Activated effector memory CD4-positive, alpha-beta T cell treated with anti-CD3 and anti-CD28 coated beads, Interleukin-2, amount 50 U/mL, for 16 hours (primary cell): Measurements from ENCODE around the gene GPR162.

Experiments
- DNase-seq: peaks from one replicate; pipeline ENCODE4 v3.0.0-alpha.2; 2020

Gene GPR162

DNA sequence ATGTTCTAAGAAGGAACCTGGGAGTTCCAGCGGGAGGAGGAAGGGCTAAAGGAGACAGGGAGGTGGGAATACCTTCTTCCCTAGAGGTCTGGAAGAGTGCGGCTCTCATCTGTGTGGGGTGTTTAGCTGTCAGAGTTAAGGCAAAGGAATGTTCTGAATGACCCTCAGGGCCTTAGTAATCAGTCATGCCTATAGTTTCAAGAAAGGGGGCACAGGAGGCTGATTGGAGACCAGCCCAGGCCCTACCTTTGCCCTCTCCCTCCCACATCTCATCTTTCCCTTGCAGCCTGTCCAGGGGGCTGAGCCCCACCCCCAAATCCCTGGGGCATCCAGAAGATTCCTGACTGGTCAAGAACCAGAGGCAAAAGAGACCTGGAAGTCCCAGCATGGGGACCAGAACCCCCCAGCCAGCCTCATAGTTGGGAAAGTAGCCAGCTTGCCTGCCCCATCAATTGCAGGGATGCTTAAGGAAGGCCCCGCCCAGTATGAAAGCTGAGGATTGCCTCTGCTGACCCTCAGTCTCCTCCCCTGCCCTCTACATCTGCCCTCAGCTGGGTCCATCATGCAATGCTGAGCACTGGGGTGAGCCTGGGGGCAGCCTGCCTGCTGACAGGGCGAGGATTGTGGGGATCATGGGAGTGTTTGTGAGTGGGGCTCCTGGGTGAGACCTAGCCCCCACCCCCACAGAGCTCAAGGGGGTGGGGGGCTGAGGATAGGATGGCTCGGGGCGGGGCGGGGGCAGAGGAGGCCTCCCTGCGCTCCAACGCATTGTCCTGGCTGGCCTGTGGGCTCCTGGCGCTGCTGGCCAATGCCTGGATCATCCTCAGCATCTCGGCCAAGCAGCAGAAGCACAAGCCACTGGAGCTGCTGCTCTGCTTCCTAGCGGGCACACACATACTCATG is 1.8 kb downstream of the GPR162 start:
- DNase-seq: no peak

GRCh38 chr12:6824085-6824775 is 2.6 kb downstream of the GPR162 start:
- DNase-seq: no peak

DNA sequence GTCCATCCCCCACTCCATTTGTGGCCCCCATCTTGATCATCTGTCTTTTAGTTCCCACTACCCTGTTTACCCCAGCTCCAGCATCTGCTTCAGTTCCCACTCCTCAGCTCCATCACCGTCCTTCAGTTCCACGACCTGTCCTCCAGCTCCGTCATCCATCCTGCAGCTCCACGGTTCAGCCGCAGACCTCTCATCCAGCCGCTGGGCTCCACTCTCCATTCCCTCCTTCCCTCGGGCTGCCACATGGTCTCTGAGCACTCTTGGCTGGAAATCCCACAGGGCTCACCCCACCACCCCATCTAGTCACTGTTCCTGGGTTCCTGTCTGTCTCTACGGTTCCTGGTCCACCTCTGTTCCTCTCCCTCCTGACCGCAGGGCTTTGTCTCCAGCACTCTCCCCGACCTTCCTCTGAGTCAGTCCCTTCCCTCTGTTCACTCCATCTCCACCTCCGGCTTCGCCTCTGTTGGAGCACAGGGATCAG is 3.3 kb downstream of the GPR162 start:
- DNase-seq: no peak

GRCh38 chr12:6825398-6826124 is 3.9 kb downstream of the GPR162 start:
- peak; percentile 93 for DNase-seq

DNA sequence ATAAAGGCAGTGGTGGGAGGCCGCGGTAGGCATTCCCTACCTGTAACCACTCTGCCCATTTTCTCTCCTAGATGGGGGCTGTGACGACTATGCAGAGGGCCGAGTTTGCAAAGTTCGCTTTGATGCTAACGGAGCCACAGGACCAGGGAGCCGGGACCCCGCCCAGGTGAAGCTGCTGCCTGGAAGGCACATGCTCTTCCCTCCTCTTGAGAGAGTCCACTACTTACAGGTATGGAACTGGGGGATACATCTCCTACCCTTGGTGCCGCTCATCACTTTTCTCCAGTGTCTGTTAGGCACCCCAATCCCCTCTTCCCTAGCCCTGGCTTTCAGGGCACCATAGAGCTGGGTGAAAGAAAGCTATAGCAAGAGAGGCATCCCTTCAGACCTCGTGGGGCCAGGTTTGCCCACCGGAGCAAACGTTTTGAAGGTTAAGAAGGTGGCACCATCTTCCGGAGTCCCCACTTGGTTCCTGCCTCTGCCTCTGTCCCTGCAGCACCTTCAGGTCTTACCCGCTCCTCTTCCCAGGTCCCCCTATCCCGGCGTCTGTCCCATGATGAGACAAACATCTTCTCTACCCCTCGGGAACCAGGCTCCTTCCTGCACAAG is 4.6 kb downstream of the GPR162 start:
- DNase-seq: no peak

- DNase-seq: no peak
Measured at GRCh38 chr12:6826734-6827436, 5.3 kb downstream of the GPR162 start.

DNA sequence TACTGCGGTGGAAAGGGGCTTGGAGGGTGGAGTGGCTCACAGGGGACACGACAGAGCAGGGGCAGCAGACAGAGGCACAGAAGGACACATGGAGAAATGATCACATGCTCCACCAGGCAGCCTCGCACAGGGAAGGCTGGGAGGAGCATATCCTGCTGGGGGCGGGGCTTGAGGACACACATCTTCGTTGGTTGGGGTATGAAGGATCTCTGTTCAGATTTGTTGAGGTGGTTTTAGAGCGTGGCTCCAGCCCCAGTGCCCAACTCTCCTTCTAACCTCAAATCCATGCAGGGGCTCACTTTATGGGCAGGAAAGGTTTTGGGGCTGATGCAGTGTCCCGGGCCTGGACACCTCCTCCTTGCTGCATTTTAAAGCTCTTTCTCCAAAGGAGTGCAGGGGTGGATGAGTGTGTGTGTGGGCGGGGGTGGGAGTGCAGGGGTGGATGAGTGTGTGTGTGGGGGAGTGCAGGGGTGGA is 5.9 kb downstream of the GPR162 start:
- peak; percentile 78 for DNase-seq

GRCh38 chr12:6827982-6828780 is 6.6 kb downstream of the GPR162 start, which contains the start of gene P3H3:
Gene P3H3 (plus strand): TSS chr12:6828407. CDS start chr12:6828441, 34 bp downstream.
- no peak for DNase-seq

DNA sequence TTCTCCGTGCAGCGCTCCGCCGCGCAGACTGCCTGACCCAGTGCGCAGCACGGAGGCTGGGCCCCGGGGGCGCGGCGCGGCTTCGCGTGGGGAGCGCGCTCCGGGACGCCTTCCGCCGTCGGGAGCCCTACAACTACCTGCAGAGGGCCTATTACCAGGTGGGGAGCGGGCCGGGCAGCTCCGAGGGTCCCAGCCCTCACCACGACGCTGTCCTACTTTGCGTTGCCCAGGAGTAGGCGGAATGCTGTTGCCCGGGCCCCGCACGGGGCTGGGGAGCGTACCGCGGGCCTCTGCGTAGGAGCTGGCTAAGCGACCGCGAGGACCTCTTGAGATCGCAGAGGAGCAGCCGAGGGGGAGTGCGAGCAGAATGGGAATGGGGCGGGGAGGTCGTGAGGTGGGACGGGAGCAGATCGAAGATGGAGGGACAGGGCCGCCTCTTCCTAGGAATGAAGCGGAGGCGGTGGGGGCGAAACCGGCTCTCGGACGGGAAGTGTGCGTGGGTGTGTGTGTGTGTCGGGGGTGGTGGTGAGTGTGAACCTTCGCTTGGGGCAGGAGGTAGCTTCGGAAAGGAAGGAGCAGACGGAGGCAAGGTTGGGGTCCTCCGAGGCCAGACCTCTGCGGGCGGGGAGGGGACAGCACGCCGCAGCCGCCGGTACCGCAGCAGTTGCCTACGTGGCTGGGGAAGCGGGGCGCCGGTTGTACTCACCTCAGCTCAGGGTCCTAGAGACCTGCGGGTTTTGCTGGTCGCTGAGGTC is 7.3 kb downstream of the GPR162 start:
- DNase-seq: peak; percentile 75

DNA sequence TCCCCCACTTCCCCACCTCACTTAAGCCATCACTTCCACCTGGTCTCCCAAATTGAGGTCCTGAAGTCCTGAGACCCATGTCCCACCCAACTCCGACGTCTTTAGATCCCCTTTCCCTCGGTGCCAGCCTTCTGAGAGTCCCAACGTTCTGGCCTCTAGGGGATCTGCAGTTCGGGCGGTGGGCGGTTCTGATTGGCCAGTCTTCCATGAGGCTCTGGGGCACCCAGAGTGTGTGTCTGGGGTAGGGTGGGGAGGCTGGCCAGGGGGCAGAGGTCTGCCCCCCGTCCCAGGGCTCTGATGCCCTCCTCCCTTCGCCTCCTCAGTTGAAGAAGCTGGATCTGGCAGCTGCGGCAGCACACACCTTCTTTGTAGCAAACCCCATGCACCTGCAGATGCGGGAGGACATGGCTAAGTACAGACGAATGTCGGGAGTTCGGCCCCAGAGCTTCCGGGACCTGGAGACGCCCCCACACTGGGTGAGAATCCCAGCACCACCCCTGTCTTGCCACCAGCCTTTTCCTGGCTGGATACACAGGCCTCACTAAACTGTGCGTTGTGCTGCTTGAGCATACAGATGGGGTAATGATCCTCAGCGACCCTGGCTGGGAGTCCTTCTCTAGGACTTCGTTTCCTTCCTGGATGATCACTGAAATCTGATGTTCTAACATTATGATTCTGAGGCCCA is 8.1 kb downstream of the GPR162 start:
- no peak for DNase-seq

DNA sequence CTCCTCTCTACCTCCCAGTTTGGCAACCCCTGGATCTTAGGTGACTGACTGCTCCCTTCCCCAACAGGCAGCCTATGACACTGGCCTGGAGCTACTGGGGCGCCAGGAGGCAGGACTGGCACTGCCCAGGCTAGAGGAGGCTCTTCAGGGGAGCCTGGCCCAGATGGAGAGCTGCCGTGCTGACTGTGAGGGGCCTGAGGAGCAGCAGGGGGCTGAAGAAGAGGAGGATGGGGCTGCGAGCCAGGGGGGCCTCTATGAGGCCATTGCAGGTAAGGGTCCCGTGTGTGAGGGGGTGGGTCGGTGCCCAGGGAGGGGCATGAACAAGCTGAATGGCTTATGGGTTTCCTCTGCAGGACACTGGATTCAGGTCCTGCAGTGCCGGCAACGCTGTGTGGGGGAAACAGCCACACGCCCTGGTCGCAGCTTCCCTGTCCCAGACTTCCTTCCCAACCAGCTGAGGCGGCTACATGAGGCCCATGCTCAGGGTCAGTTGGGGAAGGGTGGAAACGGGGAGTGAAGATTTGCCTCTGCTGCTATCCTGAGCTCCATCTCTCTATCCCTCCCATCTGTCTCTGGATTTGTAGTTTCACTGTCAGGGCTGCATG is 8.8 kb downstream of the GPR162 start:
- no peak for DNase-seq

DNA sequence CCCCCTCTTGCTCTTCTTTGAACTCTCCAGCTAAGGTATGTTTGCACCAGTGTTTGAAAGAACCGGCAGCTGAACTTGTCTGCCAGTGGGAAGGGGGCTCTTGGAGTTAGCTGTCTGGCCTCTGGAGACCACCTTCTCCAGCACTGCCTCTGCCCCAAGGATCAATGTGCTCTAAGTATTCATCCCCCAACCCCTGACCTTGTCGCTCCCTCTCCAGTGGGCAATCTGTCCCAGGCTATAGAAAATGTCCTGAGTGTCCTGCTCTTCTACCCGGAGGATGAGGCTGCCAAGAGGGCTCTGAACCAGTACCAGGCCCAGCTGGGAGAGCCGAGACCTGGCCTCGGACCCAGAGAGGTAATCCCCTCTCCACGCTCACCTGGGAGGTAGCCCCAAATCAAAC is 9.4 kb downstream of the GPR162 start:
- no peak for DNase-seq

GRCh38 chr12:6831450-6831995 is 9.9 kb downstream of the GPR162 start:
- DNase-seq: no peak

DNA sequence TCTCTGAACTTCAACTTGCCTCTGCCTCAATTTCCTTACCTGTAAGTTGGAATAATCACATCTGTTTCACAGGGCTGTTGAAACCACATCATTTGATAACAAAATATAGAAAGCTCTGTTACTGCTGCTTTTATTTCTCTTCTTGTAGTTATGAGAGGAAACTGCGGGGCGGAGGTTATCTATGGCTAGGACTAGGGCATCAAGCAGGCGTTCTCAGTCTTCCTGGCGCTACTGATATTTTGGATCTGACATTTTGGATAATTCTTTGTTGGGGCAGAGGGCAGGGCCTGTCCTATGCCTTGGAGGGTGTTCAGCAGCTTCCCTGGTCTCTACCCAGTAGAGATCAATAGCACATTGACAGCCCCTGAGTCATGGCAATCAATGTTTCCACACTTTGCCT is 10.5 kb downstream of the GPR162 start:
- DNase-seq: no peak

DNA sequence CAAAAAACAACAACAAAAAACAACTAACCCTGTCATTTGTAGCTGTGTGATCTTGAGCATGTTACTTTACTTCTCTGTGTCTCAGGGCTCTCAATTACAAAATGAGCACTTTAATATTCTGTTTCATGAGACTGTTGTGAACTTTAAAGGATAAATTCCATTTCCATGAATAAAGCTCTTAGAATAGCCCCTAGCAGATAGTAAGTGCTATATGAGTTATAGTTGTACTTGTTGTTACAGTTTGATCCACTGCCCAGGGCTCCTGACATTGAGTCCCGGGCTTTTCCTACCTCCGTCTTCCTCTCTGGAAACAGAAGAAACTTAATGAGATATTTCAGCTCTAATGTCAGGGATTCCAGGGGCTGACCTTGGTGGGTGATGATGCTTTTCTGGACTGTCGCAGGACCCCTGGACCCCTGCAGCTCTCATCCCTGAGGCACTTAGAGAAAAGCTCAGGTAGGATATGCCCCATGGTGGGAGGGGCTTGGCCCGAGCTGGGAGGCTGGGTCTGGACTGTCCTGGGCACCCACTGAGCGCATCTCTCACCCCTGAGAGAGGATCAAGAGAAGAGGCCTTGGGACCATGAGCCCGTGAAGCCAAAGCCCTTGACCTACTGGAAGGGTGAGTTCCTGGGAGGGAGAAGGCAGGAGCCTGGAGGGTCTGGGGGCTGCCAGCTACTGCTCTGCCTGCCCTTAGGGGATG is 11.7 kb downstream of the GPR162 start:
- no peak for DNase-seq

DNA sequence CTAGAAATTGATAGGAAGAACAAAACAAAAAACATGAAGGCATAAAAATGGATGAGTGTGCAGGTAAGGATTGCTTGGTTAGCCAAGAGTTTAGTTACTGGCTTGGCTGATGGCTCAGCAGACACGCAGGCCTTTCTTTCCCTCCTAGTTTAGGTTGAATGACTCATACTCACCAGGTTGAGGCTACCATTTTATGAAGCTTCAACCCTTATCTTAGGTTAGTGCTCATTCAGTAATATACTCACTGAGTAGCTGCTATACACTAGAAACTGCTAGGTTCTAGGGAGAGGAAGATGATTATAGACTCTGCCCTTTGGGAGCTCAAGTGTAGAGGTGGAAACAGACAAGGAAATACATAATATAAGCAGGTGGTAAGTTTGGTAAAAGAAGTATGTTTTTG is 12.6 kb downstream of the GPR162 start:
- no peak for DNase-seq

DNA sequence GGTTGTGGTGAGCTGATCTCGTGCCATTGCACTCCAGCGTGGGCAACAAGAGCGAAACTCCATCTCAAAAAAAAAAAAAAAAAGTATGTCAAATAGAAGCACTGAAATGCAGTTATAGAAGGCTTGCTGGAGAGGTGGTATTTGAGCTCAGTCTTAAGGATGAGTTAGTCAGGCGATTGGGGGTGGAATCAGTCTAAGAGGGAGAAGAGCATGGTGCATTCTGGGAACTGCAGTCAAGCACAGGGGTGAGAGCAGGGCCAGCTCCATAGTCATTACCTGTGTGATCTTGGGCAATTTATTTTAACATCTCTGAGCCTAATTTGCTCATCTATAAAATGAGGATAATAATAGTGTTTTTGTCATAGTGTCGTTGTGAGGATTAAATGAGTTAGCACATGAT is 13.3 kb downstream of the GPR162 start:
- DNase-seq: no peak

- DNase-seq: no peak
Measured at GRCh38 chr12:6836851-6837250, 15.2 kb downstream of the GPR162 start.
